PC-9 (cell line): ENCODE results near the gene SMIM5.

Experiments
- CTCF ChIP-seq: fragments of 200-600 bp; sonication (generic); conservative IDR thresholded peaks from 2 replicates; pipeline ENCODE4 v1.6.1; 2017; ENCODE audit warnings: mixed run types, antibody characterized with exemption, mild to moderate bottlenecking, moderate library complexity
- EZH2 ChIP-seq: fragments of 200-600 bp; sonication (generic); IDR thresholded peaks from 2 replicates; pipeline ENCODE4 v1.8.0; 2017; ENCODE audit warnings: antibody characterized with exemption, low read depth

GRCh38 chr17:75626496-75627038 lies 6.7 kb upstream of the SMIM5 start:
- TF ChIP-seq CTCF (no peak), EZH2 (no peak)
